CD4-positive, alpha-beta T cell (primary cell): ENCODE measurements around the gene CTNNA2. TPM values are rescaled to one million over a fixed set of nuclear protein-coding genes. Genes with fewer than 3 reads are reported as not detected.

ENCODE experiments used
- ATAC-seq: fragments of 200-7000 bp; cut with Tn5 transposase; one replicate; pipeline ENCODE4 v1.10.0; 2022; ENCODE audit warnings: mild to moderate bottlenecking; ENCODE audit not compliant: poor library complexity
- CTCF ChIA-PET: fragments of 350-600 bp; sonication (Branson Sonifier 250); formaldehyde crosslinking; loops from one replicate; lab custom pipeline; 2021; ENCODE audit warnings: antibody characterized with exemption, inconsistent platforms; lab: Charles Lee
- POLR2A ChIA-PET: fragments of 350-600 bp; sonication (Branson Sonifier 250); formaldehyde crosslinking; loops from one replicate; lab custom pipeline; 2021; ENCODE audit warnings: antibody characterized with exemption, inconsistent platforms; lab: Charles Lee
- DNase-seq, 14 experiments: peaks; one replicate each; pipeline ENCODE4 v3.0.0-alpha.2; 2013 to 2020; ENCODE audit warnings: mixed read lengths in 2 of 14
- H3K27ac ChIP-seq, 2 donors: one replicate each; pipeline versions ENCODE4 v1.5.1 to v1.7.0; 2013; ENCODE audit warnings: low read length in 2 of 2, low read depth in 1 of 2, mild to moderate bottlenecking in 1 of 2
- H3K27me3 ChIP-seq, 2 experiments: 1 replicate in 1 of 2; 2 replicates in 1 of 2; pipeline versions ENCODE4 v1.6.1 to v1.7.0; 2013; ENCODE audit warnings: low read length in 2 of 2, control low read depth in 1 of 2, mild to moderate bottlenecking in 1 of 2, moderate library complexity in 1 of 2; ENCODE audit not compliant: insufficient read depth in 2 of 2, control insufficient read depth in 1 of 2
- H3K36me3 ChIP-seq: one replicate; pipeline ENCODE4 v1.6.1; 2013; ENCODE audit warnings: low read length, control low read depth; ENCODE audit not compliant: insufficient read depth
- H3K4me1 ChIP-seq: one replicate; pipeline ENCODE4 v1.6.1; 2013; ENCODE audit warnings: low read length, control low read depth; ENCODE audit not compliant: insufficient read depth
- H3K4me3 ChIP-seq: one replicate; pipeline ENCODE4 v1.5.1; 2013; ENCODE audit warnings: mild to moderate bottlenecking, low read length, moderate library complexity
- H3K9me3 ChIP-seq, 2 experiments: 1 replicate in 1 of 2; 2 replicates in 1 of 2; pipeline versions ENCODE4 v1.6.1 to v1.7.0; 2013; ENCODE audit warnings: low read length in 2 of 2, mild to moderate bottlenecking in 2 of 2, control low read depth in 1 of 2, moderate library complexity in 1 of 2; ENCODE audit not compliant: control insufficient read depth in 1 of 2, insufficient read depth in 1 of 2
- H3K27ac Mint-ChIP-seq: one replicate; pipeline ENCODE4 v1.8.0; 2020; ENCODE audit warnings: mixed read lengths
- H3K27me3 Mint-ChIP-seq: one replicate; pipeline ENCODE4 v1.8.0; 2021; ENCODE audit warnings: mixed read lengths
- H3K36me3 Mint-ChIP-seq: one replicate; pipeline ENCODE4 v1.8.0; 2021; ENCODE audit warnings: low read depth, mixed read lengths
- H3K4me1 Mint-ChIP-seq: one replicate; pipeline ENCODE4 v1.8.0; 2021; ENCODE audit warnings: low read depth, mixed read lengths
- H3K4me3 Mint-ChIP-seq: one replicate; pipeline ENCODE4 v1.8.0; 2020; ENCODE audit warnings: mild to moderate bottlenecking, mixed read lengths
- H3K9me3 Mint-ChIP-seq: one replicate; pipeline ENCODE4 v1.8.0; 2020; ENCODE audit warnings: mixed read lengths
- CTCF ChIP-seq: fragments of 200-600 bp; IDR thresholded peaks from one replicate; pipeline ENCODE4 v1.8.0; 2022; ENCODE audit warnings: antibody characterized with exemption, mild to moderate bottlenecking
- intact Hi-C, 2 experiments: fragments of 100-400 bp; cut with DNase I in 1 of 2; cut with micrococcal nuclease in 1 of 2; formaldehyde crosslinking; loops; one replicate each; pipeline versions ENCODE4 v1.15.1 to v1.9.0; 2023 to 2025; cut with DNase I, micrococcal nuclease
- total RNA-seq, 174 experiments: library from RNA in 2 of 174; stranded (reverse) in 2 of 174; gene quantifications; one replicate each; pipeline ENCODE4 v1.2.3 and lab custom pipeline; 2021 to 2026

CTNNA2 gene
- total RNA-seq, 2 experiments from 2014 or later = not detected

GRCh38 chr2:80517316-80517715 lies 1004.5 kb downstream of the CTNNA2 start:
- H3K4me3 ChIP-seq = no peak overlapping the region
- no peak for ATAC-seq
- H3K27ac ChIP-seq = no peak overlapping the region
- H3K4me1 ChIP-seq = no peaks in the 10 kb centered on the region
- no peaks in the 10 kb centered on the region for H3K27me3 ChIP-seq
- peaks cover 3% of the 10 kb centered on the region for H3K9me3 Mint-ChIP-seq
- ChIA-PET CTCF (no interaction called here), POLR2A (no interaction called here)
- H3K27me3 Mint-ChIP-seq = no peaks in the 10 kb centered on the region
- H3K4me1 Mint-ChIP-seq = no peaks in the 10 kb centered on the region
- H3K27ac Mint-ChIP-seq = no peak overlapping the region
- no peak for TF ChIP-seq CTCF
- no peak for DNase-seq
- no peaks in the 10 kb centered on the region for H3K36me3 Mint-ChIP-seq
- peaks cover 0 to 8% of the 10 kb centered on the region in 2 experiments for H3K9me3 ChIP-seq
- intact Hi-C loops = no loop called here
- no peak overlapping the region for H3K4me3 Mint-ChIP-seq
- H3K36me3 ChIP-seq = no peaks in the 10 kb centered on the region

DNA sequence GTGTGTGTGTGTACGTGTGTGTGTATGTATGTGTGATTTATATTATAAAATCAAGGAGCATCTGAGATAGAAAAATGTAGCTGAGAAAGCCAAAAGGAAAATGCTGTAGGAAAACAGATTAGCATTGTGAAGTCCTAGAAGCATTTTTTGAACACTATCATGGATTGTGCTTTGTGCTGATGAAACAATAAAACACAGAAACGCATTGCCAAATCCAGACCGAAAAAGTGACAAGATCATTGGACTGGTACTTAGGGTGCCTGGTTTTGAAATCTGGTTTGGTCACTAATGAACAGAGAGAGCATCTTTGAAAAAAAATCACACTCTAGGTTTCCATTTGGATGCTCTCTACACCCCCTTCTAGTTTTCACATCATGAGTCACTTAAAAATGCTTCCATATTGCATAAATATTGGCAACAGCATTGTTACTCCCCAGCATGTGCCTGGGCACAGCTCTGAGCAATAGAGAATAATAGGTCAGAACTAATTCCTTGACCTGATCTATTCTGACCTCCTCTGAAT lies 1006.3 kb downstream of the CTNNA2 start:
- Histone ChIP-seq H3K9me3 (peaks cover 0 to 8% of the 10 kb centered on the region in 2 experiments), H3K4me1 (no peaks in the 10 kb centered on the region), H3K27ac (no peak overlapping the region), H3K36me3 (no peaks in the 10 kb centered on the region), H3K4me3 (no peak overlapping the region), H3K27me3 (no peaks in the 10 kb centered on the region)
- H3K27ac Mint-ChIP-seq = no peak overlapping the region
- POLR2A ChIA-PET = no interaction called here
- ATAC-seq (no peak), DNase-seq (no peak)
- H3K4me3 Mint-ChIP-seq = no peak overlapping the region
- no peaks in the 10 kb centered on the region for H3K4me1 Mint-ChIP-seq
- H3K27me3 Mint-ChIP-seq = no peaks in the 10 kb centered on the region
- intact Hi-C loops = no loop called here
- H3K36me3 Mint-ChIP-seq = no peaks in the 10 kb centered on the region
- peaks cover 3% of the 10 kb centered on the region for H3K9me3 Mint-ChIP-seq
- CTCF ChIA-PET = no interaction called here
- TF ChIP-seq CTCF = no peak

- no peaks in the 10 kb centered on the region for H3K4me1 ChIP-seq
- intact Hi-C loops = no loop called here
- ChIA-PET POLR2A (no interaction called here), CTCF (no interaction called here)
- TF ChIP-seq CTCF = no peak
- Mint-ChIP-seq H3K9me3 (peaks cover 3% of the 10 kb centered on the region), H3K4me1 (no peaks in the 10 kb centered on the region), H3K27ac (no peak overlapping the region), H3K27me3 (no peaks in the 10 kb centered on the region), H3K4me3 (no peak overlapping the region), H3K36me3 (no peaks in the 10 kb centered on the region)
- peaks cover 0 to 7% of the 10 kb centered on the region in 2 experiments for H3K9me3 ChIP-seq
- H3K27me3 ChIP-seq = no peaks in the 10 kb centered on the region
- H3K27ac ChIP-seq = no peak overlapping the region
- DNase-seq (no peak), ATAC-seq (no peak)
- H3K36me3 ChIP-seq = no peaks in the 10 kb centered on the region
- no peak overlapping the region for H3K4me3 ChIP-seq
These were observed 1006.9 kb downstream of the CTNNA2 start for GRCh38 chr2:80519699-80520291.
